Stomach smooth muscle (tissue), 2 donors: ENCODE data around the gene RABGGTB.
A peak's percentile ranks its signal among the peaks of the same experiment; 100 is the strongest.
"Not testable (repeated sequence)": the region's sequence is repeated elsewhere in the genome, so short reads cannot be mapped to it uniquely, and the experiment has no call there.

Source experiments
- H3K27ac ChIP-seq: one replicate; pipeline ENCODE4 v1.7.0; 2013; ENCODE audit warnings: mild to moderate bottlenecking, low read length, inconsistent platforms
- H3K27me3 ChIP-seq, 2 donors: one replicate each; pipeline ENCODE4 v1.7.0; 2013; ENCODE audit warnings: low read length in 2 of 2; ENCODE audit not compliant: insufficient read depth in 2 of 2, control insufficient read depth in 1 of 2
- H3K36me3 ChIP-seq, 2 donors: one replicate each; pipeline ENCODE4 v1.7.0; 2013; ENCODE audit warnings: low read length in 2 of 2; ENCODE audit not compliant: control insufficient read depth in 2 of 2, insufficient read depth in 2 of 2
- H3K4me1 ChIP-seq: one replicate; pipeline ENCODE4 v1.7.0; 2013; ENCODE audit warnings: low read length; ENCODE audit not compliant: control insufficient read depth, insufficient read depth
- H3K4me3 ChIP-seq, 2 donors: one replicate each; pipeline ENCODE4 v1.7.0; 2013; ENCODE audit warnings: low read length in 2 of 2
- H3K9ac ChIP-seq, 2 donors: one replicate each; pipeline ENCODE4 v1.7.0; 2013; ENCODE audit warnings: low read length in 2 of 2, mild to moderate bottlenecking in 1 of 2
- H3K9me3 ChIP-seq, 2 donors: one replicate each; pipeline ENCODE4 v1.7.0; 2013; ENCODE audit warnings: low read length in 2 of 2; ENCODE audit not compliant: control insufficient read depth in 2 of 2
- donor health status: healthy.
- donor health status: Pancreatic carcinoma.

RABGGTB gene

DNA sequence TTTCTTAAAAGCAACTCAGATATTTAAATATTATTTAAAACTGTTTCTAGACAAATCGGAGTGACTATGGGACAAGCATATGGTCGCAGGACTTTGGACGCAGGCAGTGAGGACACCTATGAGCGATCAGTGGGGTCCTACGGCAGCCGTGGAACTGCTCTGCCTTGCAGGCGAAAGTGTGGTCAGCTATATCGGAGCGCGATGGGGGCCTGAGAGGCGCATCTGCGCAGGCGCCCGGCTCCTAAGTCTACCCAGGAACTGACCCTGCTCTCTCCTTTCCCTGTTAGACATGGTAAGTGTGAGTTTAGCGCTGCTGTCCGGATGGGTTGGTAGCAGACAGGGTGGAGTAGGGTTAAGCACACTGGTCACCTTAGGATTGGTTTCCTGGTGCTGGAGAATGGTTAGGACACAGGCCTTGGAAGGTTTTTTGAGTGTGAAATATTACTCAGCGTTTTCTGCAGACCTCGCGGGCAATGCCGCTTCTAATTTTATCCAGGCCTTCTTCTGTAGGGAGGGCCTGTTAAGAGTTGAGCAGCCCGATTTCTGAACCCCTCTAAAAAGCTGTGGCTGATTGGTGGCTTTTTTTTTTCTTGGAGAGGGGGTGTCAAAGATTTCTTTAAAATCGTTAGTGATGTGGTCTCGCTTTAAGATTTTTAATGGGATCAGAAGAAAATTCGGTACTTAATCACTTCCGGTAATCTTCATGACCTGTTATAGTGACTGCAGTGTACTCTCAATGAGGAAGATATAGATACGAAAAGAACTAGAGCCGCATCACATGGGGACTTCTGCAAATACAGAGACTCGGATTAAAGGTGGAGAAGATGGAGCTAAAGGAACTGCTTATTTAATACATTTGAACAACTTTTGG is at the start of gene RABGGTB:
Gene RABGGTB, plus strand, starts transcription at position 274 of the 871 bp plus-strand sequence. Its CDS starts 16 bp downstream, at position 290.
- H3K27me3 ChIP-seq, result no peaks in the 10 kb centered on the region
- H3K9me3 ChIP-seq, result no peaks in the 10 kb centered on the region
- H3K27ac ChIP-seq, result peak within 1 kb of the TSS; percentile 85
- peaks cover under 1 to 3% of the 10 kb centered on the region in 2 donors for H3K36me3 ChIP-seq
- H3K9ac ChIP-seq, result peak within 1 kb of the TSS; percentile 92 to 96
- H3K4me1 ChIP-seq, result peaks cover 5% of the 10 kb centered on the region
- peak within 1 kb of the TSS; percentile 98 to 99 for H3K4me3 ChIP-seq

GRCh38 chr1:75742047-75742625 is 43.9 kb upstream of the RABGGTB start:
- no peak overlapping the region for H3K4me3 ChIP-seq
- no peaks in the 10 kb centered on the region for H3K9me3 ChIP-seq
- no peak overlapping the region for H3K27ac ChIP-seq
- peaks cover 27 to 39% of the 10 kb centered on the region in 2 donors for H3K36me3 ChIP-seq
- no peak overlapping the region for H3K9ac ChIP-seq
- no peaks in the 10 kb centered on the region for H3K4me1 ChIP-seq
- H3K27me3 ChIP-seq, result no peaks in the 10 kb centered on the region

DNA sequence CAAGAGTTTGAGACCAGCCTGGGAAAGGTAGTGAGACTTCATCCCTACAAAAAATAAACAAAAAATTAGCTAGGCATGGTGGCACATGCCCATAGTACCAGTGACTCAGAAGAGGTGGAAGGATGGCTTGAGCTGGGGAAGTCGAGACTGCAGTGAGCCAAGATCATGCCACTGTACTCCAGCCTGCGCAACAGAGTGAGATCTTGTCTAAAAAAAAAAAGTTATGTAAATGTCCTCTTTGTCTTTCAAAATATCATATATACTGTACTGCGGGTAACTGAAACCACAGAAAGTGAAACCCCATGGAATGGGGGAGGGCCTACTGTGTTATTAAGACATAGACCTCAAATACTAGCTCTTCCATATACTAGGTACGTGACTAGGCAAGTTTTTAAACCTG is 40.8 kb upstream of the RABGGTB start:
- H3K36me3 ChIP-seq, result peaks cover 21 to 36% of the 10 kb centered on the region in 2 donors

DNA sequence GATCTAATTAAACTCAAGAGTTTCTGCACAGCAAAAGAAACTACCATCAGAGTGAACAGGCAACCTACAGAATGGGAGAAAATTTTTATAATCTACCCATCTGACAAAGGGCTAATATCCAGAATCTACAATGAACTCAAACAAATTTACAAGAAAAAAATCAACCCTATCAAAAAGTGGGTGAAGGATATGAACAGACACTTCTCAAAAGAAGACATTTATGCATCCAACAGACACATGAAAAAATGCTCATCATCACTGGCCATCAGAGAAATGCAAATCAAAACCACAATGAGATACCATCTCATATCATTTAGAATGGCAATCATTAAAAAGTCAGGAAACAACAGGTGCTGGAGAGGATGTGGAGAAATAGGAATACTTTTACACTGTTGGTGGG is 28.8 kb upstream of the RABGGTB start:
- not testable (repeated sequence) for H3K27me3 ChIP-seq, H3K4me3 ChIP-seq, H3K27ac ChIP-seq, H3K9me3 ChIP-seq, H3K9ac ChIP-seq, H3K4me1 ChIP-seq
- H3K36me3 ChIP-seq, result peaks cover 10 to 11% of the 10 kb centered on the region in 2 donors

More for the DNA sequence above, 40.8 kb upstream of the RABGGTB start:
- Histone ChIP-seq H3K4me1 (no peaks in the 10 kb centered on the region), H3K9me3 (no peaks in the 10 kb centered on the region), H3K9ac (no peak overlapping the region), H3K27ac (no peak overlapping the region), H3K27me3 (no peaks in the 10 kb centered on the region), H3K4me3 (no peak overlapping the region)

DNA sequence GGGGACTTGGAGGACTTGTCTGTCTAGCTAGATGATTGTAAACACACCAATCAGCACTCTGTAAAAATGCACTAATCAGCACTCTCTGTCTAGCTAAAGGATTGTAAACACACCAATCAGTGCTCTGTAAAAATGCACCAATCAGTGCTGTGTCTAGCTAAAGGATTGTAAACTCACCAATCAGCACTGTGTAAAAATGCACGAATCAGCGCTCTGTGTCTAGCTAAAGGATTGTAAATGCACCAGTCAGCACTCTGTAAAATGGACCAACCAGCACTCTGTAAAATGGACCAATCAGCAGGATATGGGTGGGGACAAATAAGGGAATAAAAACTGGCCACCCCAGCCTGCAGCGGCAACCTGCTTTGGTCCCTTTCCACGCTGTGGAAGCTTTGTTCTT is 27.5 kb upstream of the RABGGTB start:
- H3K4me1 ChIP-seq, H3K36me3 ChIP-seq, H3K27ac ChIP-seq, H3K4me3 ChIP-seq, H3K9me3 ChIP-seq, H3K27me3 ChIP-seq, H3K9ac ChIP-seq: not testable (repeated sequence)

DNA sequence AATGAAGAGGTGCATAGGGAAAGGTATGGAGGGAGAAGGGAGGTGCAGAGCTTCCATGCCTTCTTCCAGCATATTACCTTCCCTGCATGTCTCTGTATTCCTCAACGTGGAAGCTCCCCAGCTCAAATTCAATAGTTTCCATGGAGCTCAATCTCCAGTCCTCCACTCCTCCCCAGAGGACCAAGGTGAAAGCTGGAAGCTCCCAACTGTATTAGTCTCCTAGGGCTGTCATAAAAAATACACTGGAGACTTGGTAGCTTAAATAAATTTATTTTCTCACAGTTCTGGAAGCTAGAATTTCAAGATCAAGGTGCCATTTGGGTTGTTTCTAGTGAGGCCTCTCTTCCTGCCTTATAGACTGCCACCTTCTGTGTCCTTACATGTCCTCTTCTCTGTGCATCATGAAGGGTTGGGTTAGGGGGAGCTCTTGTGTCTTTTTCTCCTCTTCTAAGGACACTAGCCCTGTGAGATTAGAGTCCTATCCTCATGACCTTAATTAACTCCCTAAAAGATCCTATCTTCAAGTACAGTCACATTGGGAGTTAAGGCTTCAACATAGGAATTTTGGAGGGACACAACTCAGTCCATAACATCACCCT is 21.9 kb upstream of the RABGGTB start:
- no peaks in the 10 kb centered on the region for H3K4me1 ChIP-seq

DNA sequence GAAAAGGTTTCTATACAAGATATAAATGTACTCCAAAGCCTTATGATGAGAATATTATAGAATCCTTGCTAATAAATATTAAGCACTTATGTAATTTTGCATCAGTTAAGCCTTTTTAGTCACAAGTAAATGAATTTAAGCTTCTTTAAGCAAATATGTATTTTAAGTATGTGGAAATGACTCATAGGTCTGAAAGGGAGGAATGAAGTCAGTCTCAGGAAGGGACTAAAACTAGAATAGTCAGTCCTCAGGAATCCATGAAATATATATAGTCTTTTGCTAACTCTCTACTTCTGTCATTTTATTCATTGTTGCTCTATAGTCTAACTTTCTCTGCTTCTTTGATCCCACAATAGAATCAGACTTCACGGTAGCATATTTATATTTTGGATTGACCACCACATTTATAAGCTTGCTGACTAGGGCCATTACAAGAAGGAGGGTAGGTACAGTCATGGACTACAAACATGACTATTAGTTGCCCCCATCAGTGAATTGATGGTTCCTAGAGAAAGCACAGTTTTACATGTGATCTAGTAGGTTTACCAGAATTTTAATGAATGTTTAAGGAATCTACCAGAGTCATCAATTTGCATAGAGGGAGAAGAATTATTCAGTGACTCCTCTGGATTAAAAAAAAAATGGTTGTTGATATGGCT is 20.2 kb upstream of the RABGGTB start:
- no peak overlapping the region for H3K27ac ChIP-seq
- no peak overlapping the region for H3K4me3 ChIP-seq
- H3K4me1 ChIP-seq, result no peaks in the 10 kb centered on the region
- H3K9me3 ChIP-seq, result no peaks in the 10 kb centered on the region
- H3K36me3 ChIP-seq, result peaks cover 3 to 6% of the 10 kb centered on the region in 2 donors
- H3K9ac ChIP-seq, result no peak overlapping the region
- no peaks in the 10 kb centered on the region for H3K27me3 ChIP-seq

More for the DNA sequence above, 21.9 kb upstream of the RABGGTB start:
- H3K36me3 ChIP-seq, result peaks cover 3 to 6% of the 10 kb centered on the region in 2 donors
- no peaks in the 10 kb centered on the region for H3K27me3 ChIP-seq
- H3K27ac ChIP-seq, result no peak overlapping the region
- H3K4me3 ChIP-seq, result no peak overlapping the region
- no peaks in the 10 kb centered on the region for H3K9me3 ChIP-seq
- no peak overlapping the region for H3K9ac ChIP-seq

DNA sequence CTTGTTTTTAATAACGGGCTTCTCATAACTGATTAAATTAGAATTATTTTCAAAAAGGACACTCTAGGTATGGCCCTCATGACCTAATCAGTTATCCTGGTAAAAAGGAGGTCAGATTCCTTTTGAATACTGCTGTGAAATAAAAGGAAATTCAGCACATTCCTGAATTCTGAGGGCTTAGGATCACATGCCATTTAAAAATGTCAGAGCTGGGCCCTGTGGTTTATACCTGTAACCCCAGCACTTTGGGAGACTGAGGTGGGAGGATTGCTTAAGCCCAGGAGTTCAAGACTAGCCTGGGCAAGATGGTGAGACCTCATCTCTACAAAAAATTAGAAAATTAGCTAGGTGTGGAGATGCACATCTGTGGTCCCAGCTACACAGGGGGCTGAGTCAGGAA is 18.0 kb upstream of the RABGGTB start:
- Histone ChIP-seq H3K27me3 (no peaks in the 10 kb centered on the region), H3K4me3 (no peak overlapping the region), H3K4me1 (no peaks in the 10 kb centered on the region), H3K9me3 (no peaks in the 10 kb centered on the region), H3K36me3 (peaks cover 0 to 6% of the 10 kb centered on the region in 2 donors), H3K27ac (no peak overlapping the region), H3K9ac (no peak overlapping the region)

GRCh38 chr1:75770761-75771160 is 15.3 kb upstream of the RABGGTB start:
- Histone ChIP-seq H3K27ac (no peak overlapping the region), H3K4me1 (no peaks in the 10 kb centered on the region), H3K9ac (no peak overlapping the region), H3K36me3 (no peaks in the 10 kb centered on the region), H3K9me3 (no peaks in the 10 kb centered on the region), H3K27me3 (no peaks in the 10 kb centered on the region), H3K4me3 (no peak overlapping the region)

DNA sequence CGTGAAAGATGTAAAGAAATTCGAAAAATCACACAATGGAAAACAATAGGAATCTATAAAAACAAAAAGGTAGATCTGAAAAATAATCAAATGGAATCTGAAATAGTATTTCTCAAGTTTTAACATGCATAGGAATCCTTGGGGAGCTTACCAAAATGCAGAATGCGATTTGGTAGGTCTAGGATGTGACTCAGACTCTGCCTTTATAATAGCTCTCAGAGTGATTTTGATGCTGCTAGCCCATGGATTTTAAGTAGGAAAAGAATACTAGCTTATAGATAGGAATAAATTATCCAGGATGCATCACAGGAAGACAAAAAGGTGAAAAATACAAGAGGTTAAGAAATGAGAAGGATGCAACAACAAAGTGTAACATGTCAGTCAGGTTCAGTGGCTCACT is 14.1 kb upstream of the RABGGTB start:
- H3K4me1 ChIP-seq, result no peaks in the 10 kb centered on the region
- no peak overlapping the region for H3K27ac ChIP-seq

More for the DNA sequence above, 14.1 kb upstream of the RABGGTB start:
- Histone ChIP-seq H3K4me3 (no peak overlapping the region), H3K27me3 (no peaks in the 10 kb centered on the region), H3K9me3 (no peaks in the 10 kb centered on the region), H3K9ac (no peak overlapping the region), H3K36me3 (no peaks in the 10 kb centered on the region)
